Left hindlimb (tissue), 1 donor: ENCODE results near the gene CSRNP3.

Experiments used
- DNase-seq: peaks from one replicate; pipeline ENCODE4 v3.0.0-alpha.2; 2018

CSRNP3 gene

GRCh38 chr2:165593081-165593480 is 123.6 kb downstream of the CSRNP3 start:
- no peak for DNase-seq

DNA sequence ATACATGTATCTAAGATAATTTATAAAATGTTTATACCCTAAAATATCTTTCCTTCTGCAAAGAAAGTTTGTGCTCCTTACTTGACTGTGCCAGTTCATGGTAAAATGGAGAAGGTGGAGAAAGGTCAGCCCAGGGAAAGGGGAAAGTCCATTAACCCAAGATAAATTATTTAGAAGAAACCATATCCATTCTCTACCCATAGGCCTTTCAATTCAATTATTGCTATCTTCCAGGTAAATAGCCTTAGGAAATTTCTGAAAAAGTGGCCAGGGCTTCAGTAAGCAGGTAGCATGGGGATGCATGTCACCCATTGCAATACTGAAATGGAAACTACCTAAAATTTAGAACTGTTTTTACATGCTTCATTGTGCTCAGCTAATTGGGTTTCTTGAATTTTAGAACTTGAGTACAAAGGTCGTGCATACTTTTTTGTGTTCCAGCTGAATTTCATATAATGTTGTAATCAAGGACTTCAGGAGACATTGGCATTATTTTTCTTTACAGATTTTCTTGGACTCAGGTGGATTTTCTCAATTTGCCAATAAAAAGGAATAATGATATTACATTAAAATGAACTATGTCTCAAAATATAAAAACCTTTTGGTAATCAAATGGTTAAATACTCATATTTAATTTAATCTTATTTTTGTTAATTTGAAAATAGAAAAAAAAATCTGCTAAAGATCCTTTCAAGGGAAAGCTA is 124.9 kb downstream of the CSRNP3 start:
- DNase-seq, result no peak

- DNase-seq, result no peak
Observed at GRCh38 chr2:165594935-165595255, 125.4 kb downstream of the CSRNP3 start.

DNA sequence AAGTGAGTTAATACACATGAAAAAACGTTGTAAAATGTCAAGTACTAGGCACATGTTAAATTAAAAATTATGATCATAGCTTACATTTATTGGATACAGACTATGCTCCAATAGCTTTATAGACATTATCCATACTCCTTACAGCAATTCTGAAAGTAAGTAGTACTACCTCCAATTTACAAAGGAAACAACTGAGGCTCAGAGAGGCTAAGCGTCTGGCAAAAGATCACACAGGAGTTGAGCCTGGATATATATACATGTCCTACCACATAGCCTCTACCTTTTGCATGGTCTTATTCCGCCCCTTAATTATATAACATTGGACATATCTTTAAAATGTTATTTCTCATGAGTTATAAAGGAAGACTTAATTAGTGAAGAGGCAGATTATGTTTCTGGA is 127.3 kb downstream of the CSRNP3 start:
- no peak for DNase-seq

- DNase-seq, result no peak
Observed at GRCh38 chr2:165601065-165601830, 131.8 kb downstream of the CSRNP3 start.

DNA sequence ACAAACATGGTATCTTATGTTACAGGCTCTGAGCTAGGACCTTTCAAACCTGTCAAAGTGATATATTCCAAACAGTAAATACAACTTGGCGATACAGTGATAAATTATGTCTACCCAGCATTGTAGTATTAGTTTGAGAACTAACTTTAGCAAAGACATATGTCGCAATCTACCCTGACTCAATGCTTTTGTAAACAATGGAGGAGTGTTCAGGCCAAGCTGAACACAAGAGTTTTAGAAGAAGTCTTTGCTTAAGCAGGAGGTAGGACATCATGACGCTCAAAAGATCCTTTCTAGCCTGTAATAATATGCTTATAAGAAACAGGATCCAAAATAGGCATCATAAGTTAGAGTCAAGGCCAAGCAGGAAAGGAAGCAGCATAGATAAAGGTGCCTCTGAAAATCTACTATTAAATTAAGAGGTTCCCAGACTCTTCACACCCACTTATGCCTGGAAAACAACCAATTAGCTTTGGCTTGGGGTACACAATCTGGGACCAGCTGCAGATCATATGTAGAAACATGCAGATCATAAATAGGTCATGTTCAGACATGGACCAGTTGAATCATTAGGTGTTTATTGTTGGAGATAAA is 132.5 kb downstream of the CSRNP3 start:
- DNase-seq, result no peak

GRCh38 chr2:165609672-165610071 is 140.2 kb downstream of the CSRNP3 start:
- no peak for DNase-seq

DNA sequence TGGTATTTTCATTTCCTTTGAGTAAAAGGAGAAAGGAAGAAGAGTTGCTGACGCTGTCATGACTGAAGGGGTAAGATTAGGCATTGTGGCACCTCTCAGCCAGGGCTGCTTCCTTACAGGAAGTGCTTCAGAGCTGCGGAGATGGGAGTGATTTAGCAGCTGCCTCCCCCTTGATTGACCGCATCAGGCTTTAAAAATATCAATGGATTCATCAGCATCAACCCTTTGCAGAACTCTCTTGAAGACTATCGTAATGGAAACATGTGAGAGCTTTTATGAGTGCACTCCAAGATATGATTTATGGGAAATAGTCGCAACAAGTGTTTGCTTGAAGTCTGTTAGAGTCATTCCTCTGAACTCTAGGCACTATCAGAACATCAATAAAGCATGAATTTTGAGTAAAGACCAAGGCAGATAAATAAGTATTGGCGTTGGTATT is 141.1 kb downstream of the CSRNP3 start:
- no peak for DNase-seq

GRCh38 chr2:165617741-165618481 is 148.4 kb downstream of the CSRNP3 start:
- no peak for DNase-seq

DNA sequence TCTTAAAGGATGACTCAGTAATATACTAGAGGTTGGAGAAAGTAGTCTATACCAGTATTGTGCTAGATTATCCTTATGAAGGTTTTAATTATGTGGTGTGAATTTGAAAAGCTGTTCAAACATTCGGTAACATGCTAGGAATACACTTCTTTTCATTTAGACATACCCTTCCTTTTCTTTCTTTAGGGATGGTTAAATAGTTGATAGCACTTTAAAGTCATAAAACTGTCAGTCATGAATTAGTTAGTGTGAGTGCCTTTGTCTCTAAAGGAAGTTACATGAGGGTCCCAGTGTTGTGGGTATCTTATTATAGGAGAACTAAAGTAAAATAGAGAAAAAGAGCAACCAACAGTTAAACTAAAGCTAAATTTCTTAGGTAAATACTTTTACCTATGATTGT is 149.3 kb downstream of the CSRNP3 start:
- no peak for DNase-seq

DNA sequence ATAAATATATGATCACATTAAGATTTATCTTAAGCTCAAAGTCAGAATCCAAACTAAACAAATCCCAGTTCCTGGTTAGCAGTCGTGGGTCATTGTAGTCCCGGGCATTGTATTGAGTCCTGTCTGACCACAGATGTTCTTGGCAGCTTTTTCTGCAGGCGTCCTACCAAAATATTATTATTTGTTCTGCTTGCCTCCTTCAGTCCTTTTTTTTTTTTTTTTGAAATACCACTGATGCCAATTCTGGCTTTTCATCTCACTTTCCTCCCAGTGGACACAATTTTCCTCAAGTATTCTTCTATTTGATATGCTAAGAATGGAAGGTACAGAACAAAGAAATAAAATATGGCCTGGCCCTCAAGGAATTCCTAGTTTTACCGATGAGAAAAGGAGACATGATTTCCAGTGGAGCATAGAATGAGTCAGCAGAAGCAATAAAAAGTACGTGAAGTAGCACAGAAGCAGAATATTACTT is 151.6 kb downstream of the CSRNP3 start:
- no peak for DNase-seq

DNA sequence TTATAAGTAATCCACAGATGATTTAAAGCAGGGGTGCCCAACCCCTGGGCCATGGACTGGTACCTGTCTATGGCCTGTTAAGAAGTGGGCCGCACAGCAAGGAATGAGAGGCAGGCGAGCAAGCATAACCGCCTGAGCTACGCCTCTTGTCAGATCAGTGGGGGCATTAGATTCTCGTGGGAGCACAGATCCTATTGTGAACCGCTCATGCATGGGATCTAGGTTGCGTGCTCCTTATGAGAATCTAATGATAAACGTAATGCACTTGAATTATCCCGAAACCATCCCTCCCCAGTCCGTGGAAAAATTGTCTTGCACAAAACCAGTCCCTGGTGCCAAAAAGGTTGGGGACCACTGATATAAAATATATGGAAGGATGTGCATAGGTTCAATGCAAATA is 153.7 kb downstream of the CSRNP3 start:
- no peak for DNase-seq

GRCh38 chr2:165623783-165624469 is 154.4 kb downstream of the CSRNP3 start:
- DNase-seq, result no peak

DNA sequence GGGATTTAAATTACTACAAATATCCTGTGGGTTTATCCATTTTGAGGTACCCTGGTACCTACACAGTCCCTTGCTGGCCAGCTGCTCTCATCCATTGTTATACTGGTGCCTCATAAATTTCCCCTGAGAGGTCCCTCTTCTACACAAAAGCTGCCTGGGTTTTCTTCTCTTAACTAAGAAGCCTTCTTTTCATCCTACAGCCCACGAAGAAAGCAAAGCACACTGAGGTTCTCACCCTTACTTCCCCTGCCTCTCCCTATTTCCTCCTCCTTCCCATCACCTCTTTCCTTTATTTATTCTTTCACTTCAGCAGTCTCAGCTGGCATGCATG is 154.9 kb downstream of the CSRNP3 start:
- no peak for DNase-seq

DNA sequence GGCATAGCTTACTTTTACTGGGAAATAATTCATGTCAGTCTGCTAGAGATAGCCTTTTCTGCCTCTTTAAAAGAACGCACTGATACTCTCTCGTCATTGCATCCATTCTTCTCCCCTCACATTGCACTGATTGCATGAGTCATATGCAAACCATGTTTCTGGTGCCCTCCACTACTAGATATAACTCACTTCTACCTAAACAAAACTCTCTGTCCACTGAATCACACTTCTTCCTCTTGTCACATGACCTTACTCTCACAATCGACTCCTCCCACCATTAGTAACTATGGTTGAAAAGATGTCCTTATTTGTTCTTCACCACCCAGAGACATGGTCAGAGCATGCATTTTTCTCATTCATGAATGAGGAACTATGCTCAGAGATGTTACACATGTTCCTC is 158.0 kb downstream of the CSRNP3 start:
- no peak for DNase-seq

- DNase-seq, result no peak
Observed at GRCh38 chr2:165629776-165630175, 160.3 kb downstream of the CSRNP3 start.

DNA sequence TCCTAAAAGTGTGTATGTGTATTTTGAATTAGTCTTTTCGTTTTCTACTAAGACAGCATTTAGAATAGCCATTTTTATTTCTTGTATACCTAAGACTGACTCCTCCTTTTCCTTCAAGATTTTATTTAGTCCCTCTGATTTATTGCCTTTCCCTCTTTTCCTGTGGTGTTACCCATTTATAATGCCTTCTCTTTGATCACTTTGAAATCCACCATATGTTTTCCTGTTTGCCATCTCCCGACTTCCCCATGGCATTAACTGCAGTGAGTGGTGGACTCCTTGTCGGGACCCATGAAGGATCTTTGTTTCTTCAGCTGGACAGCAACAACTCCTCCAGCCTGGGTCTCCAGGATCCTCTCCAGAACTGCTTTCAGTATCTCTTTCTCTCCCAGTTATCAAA is 160.7 kb downstream of the CSRNP3 start:
- no peak for DNase-seq

DNA sequence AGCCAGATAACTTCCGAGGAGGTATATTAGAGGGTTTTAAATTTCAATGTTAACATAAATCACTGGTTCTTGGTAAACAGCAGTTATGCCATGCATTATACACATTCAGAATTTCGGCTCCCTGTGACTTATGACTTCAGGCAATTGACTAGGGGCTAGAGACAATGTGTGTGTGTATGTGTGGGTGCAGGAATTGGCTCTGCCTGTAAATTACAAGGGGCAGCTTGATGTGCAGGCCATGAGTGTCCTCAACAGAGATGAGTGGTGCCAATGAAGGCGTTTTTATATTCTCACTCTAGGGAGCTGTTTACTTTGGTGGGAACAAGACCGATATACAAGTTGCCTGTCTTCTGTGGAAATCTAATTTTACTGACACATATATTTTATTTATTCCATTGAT is 161.6 kb downstream of the CSRNP3 start:
- DNase-seq, result no peak

DNA sequence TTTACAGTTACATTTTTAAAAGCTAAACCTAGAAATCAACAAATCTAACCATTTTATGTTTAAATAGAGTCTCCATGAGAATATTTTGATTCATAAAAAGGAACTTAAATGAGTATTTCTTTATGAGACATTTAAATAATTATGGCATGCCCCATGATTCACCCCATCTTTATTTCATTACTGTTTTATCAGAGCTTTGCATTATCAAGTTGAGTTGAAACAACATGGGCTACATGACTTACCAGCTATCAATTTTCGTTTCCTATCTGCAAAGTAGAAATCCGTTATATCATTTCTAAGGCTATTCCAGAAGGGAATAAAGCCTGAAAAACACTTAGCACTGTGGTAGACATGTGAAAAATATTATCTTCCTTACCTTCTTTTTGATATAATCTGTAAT is 163.1 kb downstream of the CSRNP3 start:
- DNase-seq, result no peak

DNA sequence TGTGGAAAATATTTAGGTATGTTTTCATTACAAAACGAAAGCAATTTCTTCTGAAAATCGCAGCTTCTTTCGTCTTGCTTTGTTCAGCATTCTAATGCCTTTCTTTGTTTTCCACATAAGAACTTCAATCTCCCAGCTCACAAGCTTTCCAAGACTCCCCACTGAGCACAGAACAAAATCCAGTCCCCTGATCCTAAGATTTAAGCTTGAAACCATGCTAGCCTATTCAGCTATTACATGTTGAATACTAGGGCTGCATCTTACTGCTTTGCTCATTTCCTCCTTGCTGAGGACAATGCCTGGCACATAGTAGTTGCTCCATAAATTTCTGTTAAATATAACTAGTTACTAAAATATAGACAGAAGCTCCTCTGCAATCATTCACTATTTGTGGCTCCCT is 163.9 kb downstream of the CSRNP3 start:
- no peak for DNase-seq

DNA sequence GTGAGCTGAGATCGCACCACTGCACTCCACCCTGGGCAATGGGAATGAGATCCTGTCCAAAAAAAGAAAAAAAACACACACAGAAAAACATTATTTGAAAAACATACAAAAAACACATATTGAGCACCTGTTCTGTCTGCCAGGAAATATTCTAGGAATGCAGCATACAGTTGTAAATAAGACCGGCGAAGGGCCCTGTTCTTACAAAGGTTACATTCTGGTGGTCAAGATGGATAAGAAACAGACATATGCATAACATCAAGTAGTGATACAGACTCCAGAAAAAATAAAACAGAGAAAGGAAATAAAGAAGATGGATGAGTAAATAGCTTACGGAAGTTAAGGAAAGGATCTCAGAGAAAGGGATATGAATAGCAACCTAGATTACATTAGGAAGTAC is 164.8 kb downstream of the CSRNP3 start:
- DNase-seq, result no peak

DNA sequence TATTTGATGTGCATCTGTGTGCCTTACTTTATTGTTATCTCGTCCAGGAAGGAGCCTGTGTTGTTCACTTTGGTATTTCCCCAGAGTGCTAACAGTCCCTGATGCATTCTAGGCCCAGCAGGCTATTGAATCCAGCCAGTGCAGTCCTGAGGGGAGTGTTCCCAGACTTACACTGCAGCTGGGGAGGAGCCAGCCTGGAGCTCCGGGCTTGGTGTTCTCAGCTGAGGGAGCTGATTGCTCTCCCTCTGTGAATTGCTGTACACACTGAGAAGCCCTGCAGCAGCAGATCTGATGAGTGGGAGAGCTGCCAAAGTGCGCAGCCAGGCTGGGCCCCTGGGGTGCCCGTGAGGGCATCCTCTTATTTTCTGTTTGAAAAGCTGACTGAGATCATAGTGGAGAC is 165.4 kb downstream of the CSRNP3 start:
- no peak for DNase-seq

- DNase-seq, result no peak
Observed at GRCh38 chr2:165635532-165635931, 166.0 kb downstream of the CSRNP3 start.
